Measurements from ENCODE around the gene EGFL7.

- no peak for TF ChIP-seq CTCF (IDR thresholded peaks at IDR 0.05)
- TF ChIP-seq POLR2A (IDR thresholded peaks at IDR 0.05) = no peak
Measured at GRCh38 chr9:136615631-136616306, 46.9 kb upstream of the EGFL7 start.
